OCI-LY1 (cell line): Measurements from ENCODE around the gene C1orf159.
"Not testable (repeated sequence)": the region's sequence is repeated elsewhere in the genome, so short reads cannot be mapped to it uniquely, and the experiment has no call there.

Experiments
- H2AFZ ChIP-seq: fragments of 200-600 bp; sonication (generic), shearing (Covaris generic); 2 replicates; pipeline ENCODE4 v1.6.0; 2014; ENCODE audit warnings: antibody characterized with exemption, mild to moderate bottlenecking, low read length
- H3F3A ChIP-seq: fragments of 200-600 bp; sonication (generic), shearing (Covaris generic); 2 replicates; pipeline ENCODE4 v1.6.0; 2014; ENCODE audit warnings: mild to moderate bottlenecking, antibody characterized with exemption, low read length, moderate library complexity; ENCODE audit not compliant: insufficient read depth
- H3K27ac ChIP-seq: fragments of 200-600 bp; sonication (generic); 2 replicates; pipeline ENCODE4 v1.5.1; 2014; ENCODE audit warnings: low read length, mixed run types, mild to moderate bottlenecking, low read depth; ENCODE audit not compliant: poor library complexity, severe bottlenecking
- H3K27me3 ChIP-seq: fragments of 200-600 bp; sonication (generic); 2 replicates; pipeline ENCODE4 v1.6.0; 2014; ENCODE audit warnings: antibody characterized with exemption, mild to moderate bottlenecking, low read length, moderate library complexity; ENCODE audit not compliant: insufficient read depth
- H3K36me3 ChIP-seq: fragments of 200-600 bp; sonication (generic); 2 replicates; pipeline ENCODE4 v1.6.1; 2014; ENCODE audit warnings: mild to moderate bottlenecking, antibody characterized with exemption, low read length, moderate library complexity, mixed read lengths; ENCODE audit not compliant: insufficient read depth
- H3K4me1 ChIP-seq: fragments of 200-600 bp; sonication (generic); 2 replicates; pipeline ENCODE4 v1.5.1; 2014; ENCODE audit warnings: mild to moderate bottlenecking, low read length, moderate library complexity; ENCODE audit not compliant: insufficient read depth, severe bottlenecking
- H3K4me2 ChIP-seq: fragments of 200-600 bp; sonication (generic), shearing (Covaris generic); 2 replicates; pipeline ENCODE4 v1.6.1; 2014; ENCODE audit warnings: low read length
- H3K4me3 ChIP-seq: fragments of 200-600 bp; sonication (generic); 2 replicates; pipeline ENCODE4 v1.5.1; 2014; ENCODE audit warnings: low read length, low read depth, mild to moderate bottlenecking, mixed read lengths; ENCODE audit not compliant: poor library complexity, severe bottlenecking
- H3K79me2 ChIP-seq: fragments of 200-600 bp; shearing (Covaris generic); 2 replicates; pipeline ENCODE4 v1.6.1; 2016; ENCODE audit warnings: mixed run types, low read length, mixed read lengths; ENCODE audit not compliant: insufficient read depth
- H3K9ac ChIP-seq: fragments of 200-600 bp; sonication (generic), shearing (Covaris generic); 2 replicates; pipeline ENCODE4 v1.6.1; 2014; ENCODE audit warnings: mild to moderate bottlenecking, low read length, mixed read lengths
- H3K9me2 ChIP-seq: fragments of 200-600 bp; sonication (generic), shearing (Covaris generic); 2 replicates; pipeline ENCODE4 v1.6.1; 2014; ENCODE audit warnings: low read depth, mild to moderate bottlenecking, low read length, mixed read lengths
- H3K9me3 ChIP-seq: fragments of 200-600 bp; shearing (Covaris generic); 2 replicates; pipeline ENCODE4 v1.6.1; 2014; ENCODE audit warnings: low read length, mixed read lengths
- H4K20me1 ChIP-seq: fragments of 200-600 bp; sonication (generic), shearing (Covaris generic); 2 replicates; pipeline ENCODE4 v1.6.0; 2016; ENCODE audit warnings: mild to moderate bottlenecking, low read length; ENCODE audit not compliant: insufficient read depth
- CTCF ChIP-seq: fragments of 200-600 bp; sonication (generic), shearing (Covaris generic); IDR thresholded peaks from 2 replicates; pipeline ENCODE4 v1.5.1; 2017; ENCODE audit warnings: mild to moderate bottlenecking, antibody characterized with exemption, low read length, moderate library complexity, mixed read lengths
- EZH2 ChIP-seq: fragments of 200-600 bp; sonication (generic), shearing (Covaris generic); IDR thresholded peaks from 2 replicates; pipeline ENCODE4 v1.8.0; 2017; ENCODE audit warnings: borderline replicate concordance, mixed run types, mild to moderate bottlenecking, antibody characterized with exemption, low read length, moderate library complexity, mixed read lengths

Gene C1orf159

GRCh38 chr1:1144122-1144842 lies 28.4 kb upstream of the C1orf159 start:
- peaks cover 10% of the 10 kb centered on the region for H3K4me1 ChIP-seq
- H4K20me1 ChIP-seq = no peaks in the 10 kb centered on the region
- H3K4me3 ChIP-seq = no peak overlapping the region
- no peaks in the 10 kb centered on the region for H3K9me3 ChIP-seq
- H3K4me2 ChIP-seq = 0 out of 2 replicates have a peak overlapping the region, but pooled peaks have one; percentile 9
- no peaks in the 10 kb centered on the region for H3K36me3 ChIP-seq
- no peaks in the 10 kb centered on the region for H3K79me2 ChIP-seq
- H3K27ac ChIP-seq = no peak overlapping the region
- H3K9ac ChIP-seq = no peak overlapping the region
- H2AFZ ChIP-seq = no peak overlapping the region
- TF ChIP-seq EZH2 (no peak), CTCF (no peak)
- peaks cover 12% of the 10 kb centered on the region; the same call in 1 of the 2 replicates for H3K27me3 ChIP-seq
- H3K9me2 ChIP-seq = no peaks in the 10 kb centered on the region
- H3F3A ChIP-seq = no peaks in the 10 kb centered on the region

- no peak overlapping the region for H3K4me2 ChIP-seq
- peaks cover 12% of the 10 kb centered on the region; the same call in 1 of the 2 replicates for H3K27me3 ChIP-seq
- no peak overlapping the region for H3K27ac ChIP-seq
- H3K9me2 ChIP-seq = no peaks in the 10 kb centered on the region
- no peaks in the 10 kb centered on the region for H3K9me3 ChIP-seq
- no peak overlapping the region for H2AFZ ChIP-seq
- H4K20me1 ChIP-seq = no peaks in the 10 kb centered on the region
- H3K9ac ChIP-seq = no peak overlapping the region
- TF ChIP-seq CTCF (no peak), EZH2 (no peak)
- no peaks in the 10 kb centered on the region for H3K36me3 ChIP-seq
- H3K4me3 ChIP-seq = no peak overlapping the region
- H3K4me1 ChIP-seq = peaks cover 10% of the 10 kb centered on the region
- H3F3A ChIP-seq = no peaks in the 10 kb centered on the region
- no peaks in the 10 kb centered on the region for H3K79me2 ChIP-seq
Measured at GRCh38 chr1:1143636-1144035, 27.7 kb upstream of the C1orf159 start.

- no peak for TF ChIP-seq CTCF
- TF ChIP-seq EZH2 = no peak
- H3K4me1 ChIP-seq = peaks cover 10% of the 10 kb centered on the region
- H3K36me3 ChIP-seq = no peaks in the 10 kb centered on the region
- H3K9me3 ChIP-seq = no peaks in the 10 kb centered on the region
- peaks cover 9% of the 10 kb centered on the region; the same call in 1 of the 2 replicates for H3K27me3 ChIP-seq
- no peaks in the 10 kb centered on the region for H3F3A ChIP-seq
- no peak overlapping the region for H3K27ac ChIP-seq
- H3K4me3 ChIP-seq = no peak overlapping the region
- no peak overlapping the region for H3K4me2 ChIP-seq
- no peaks in the 10 kb centered on the region for H4K20me1 ChIP-seq
- no peaks in the 10 kb centered on the region for H3K9me2 ChIP-seq
- no peak overlapping the region for H2AFZ ChIP-seq
- no peak overlapping the region for H3K9ac ChIP-seq
- no peaks in the 10 kb centered on the region for H3K79me2 ChIP-seq
Measured at GRCh38 chr1:1142844-1143243, 27.0 kb upstream of the C1orf159 start.

GRCh38 chr1:1142352-1142751 lies 26.5 kb upstream of the C1orf159 start:
- H3K4me2 ChIP-seq, H3K9me2 ChIP-seq, H3K9me3 ChIP-seq, H4K20me1 ChIP-seq, H3K27ac ChIP-seq, H3K27me3 ChIP-seq, H3K4me3 ChIP-seq, H3K79me2 ChIP-seq, H3K36me3 ChIP-seq, H3F3A ChIP-seq, H2AFZ ChIP-seq, H3K9ac ChIP-seq: not testable (repeated sequence)
- H3K4me1 ChIP-seq = peaks cover 14% of the 10 kb centered on the region
